HG03097 (cell line): Measurements from ENCODE around the gene CREM.
"Not testable (repeated sequence)": the region's sequence is repeated elsewhere in the genome, so short reads cannot be mapped to it uniquely, and the experiment has no call there.

Experiments
- ATAC-seq: cut with Tn5 transposase; IDR thresholded peaks from one replicate; pipeline ENCODE4 v1.9.1; 2021; ENCODE audit not compliant: unreplicated experiment, low FRiP score

CREM gene

GRCh38 chr10:35126530-35127288 lies at the start of gene CREM:
Gene CREM, plus strand, starts transcription at chr10:35126846. Its CDS starts 10,990 bp downstream, at chr10:35137836.
- ATAC-seq: peak; percentile 74

GRCh38 chr10:35079265-35079664 lies 47.4 kb upstream of the CREM start:
- ATAC-seq: no peak

DNA sequence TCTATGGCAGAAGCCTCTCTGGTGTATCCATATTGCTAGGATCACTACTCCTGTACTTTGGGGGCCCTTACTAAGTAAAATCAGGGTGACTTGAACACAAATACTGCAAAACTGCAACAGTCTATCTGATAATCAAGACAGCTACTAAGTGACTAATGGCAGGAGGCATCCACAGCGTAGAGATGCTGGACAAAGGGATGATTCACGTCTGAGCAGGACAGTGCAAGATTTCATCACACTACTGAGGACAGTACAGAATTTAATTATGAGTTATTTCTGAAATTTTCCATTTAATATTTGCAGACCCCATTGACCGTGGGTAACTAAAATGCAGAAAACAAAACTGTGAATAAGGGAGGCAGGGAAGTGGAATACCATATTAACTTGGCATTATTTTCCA lies 46.9 kb upstream of the CREM start:
- no peak for ATAC-seq

GRCh38 chr10:35080261-35080660 lies 46.4 kb upstream of the CREM start:
- not testable (repeated sequence) for ATAC-seq

DNA sequence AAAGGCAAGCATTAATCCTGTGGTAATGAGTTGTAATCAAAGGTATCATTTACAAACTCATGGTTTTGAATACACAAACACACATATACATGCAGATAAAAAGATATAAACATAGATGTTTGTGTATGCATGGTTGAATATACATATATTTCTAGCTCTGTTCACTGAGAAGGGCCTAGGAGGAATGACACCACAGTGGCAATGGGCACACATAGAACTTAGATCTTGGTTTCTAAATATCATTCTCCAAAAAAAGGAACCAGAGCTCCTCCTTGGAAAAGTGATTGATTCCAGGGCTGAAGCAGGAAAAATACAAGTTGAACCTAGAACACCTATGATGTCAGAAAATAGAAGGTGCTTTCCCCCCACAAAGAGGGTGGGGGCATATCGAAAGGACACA lies 43.4 kb upstream of the CREM start:
- ATAC-seq: no peak

DNA sequence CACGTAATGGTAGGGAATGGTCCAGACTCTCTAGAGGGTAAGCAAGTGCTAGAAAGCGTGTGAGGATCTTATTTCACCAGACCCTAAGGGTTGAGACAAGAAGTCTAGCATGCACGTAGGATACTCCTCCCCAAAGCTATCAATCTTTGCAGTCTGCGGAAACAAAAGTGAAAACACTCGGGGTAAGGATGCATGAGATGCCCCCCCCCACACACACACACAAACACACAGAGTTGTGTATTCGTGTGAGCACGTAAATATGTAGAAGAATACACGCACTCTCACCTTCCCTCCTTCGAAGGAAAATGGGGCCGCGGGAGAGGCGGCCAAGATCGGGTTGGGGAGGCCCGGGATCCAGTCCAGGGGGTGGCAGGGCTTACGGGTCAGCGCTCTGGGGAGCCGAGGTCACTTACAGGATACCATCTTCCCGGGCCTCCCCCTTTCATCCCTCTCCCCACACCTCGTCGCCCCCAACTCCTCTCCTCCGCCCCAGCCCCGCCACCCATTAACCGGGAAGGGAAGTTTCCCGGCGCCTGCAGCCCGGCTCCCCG lies 37.0 kb upstream of the CREM start:
- ATAC-seq: peak; percentile 31

- ATAC-seq: peak; percentile 90
Observed at GRCh38 chr10:35090162-35090954, 36.3 kb upstream of the CREM start, which contains the start of gene CUL2. Gene CUL2, minus strand, starts transcription at chr10:35090341. Its CDS starts 19,024 bp downstream, at chr10:35071317.

- ATAC-seq: no peak
Observed at GRCh38 chr10:35091994-35092790, 34.5 kb upstream of the CREM start.

GRCh38 chr10:35092851-35093250 lies 33.8 kb upstream of the CREM start:
- no peak for ATAC-seq

DNA sequence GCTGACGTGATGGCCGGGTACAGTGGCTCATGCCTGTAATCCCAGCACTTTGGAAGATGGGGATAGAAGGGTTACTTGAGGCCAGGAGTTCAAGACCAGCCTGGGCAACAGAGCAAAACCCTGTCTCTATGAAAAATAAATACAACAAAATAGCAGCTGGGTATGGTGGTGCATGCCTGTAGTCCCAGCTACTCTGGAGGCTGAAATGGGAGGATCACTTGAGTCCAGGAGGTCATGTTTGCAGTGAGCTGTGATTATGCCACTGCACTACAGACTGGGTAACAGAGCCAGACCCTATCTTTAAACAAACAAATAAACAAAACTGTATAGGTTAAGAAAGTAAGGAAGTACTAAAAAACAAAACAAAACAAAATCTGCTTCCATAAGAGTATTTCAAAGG lies 30.3 kb upstream of the CREM start:
- ATAC-seq: no peak

DNA sequence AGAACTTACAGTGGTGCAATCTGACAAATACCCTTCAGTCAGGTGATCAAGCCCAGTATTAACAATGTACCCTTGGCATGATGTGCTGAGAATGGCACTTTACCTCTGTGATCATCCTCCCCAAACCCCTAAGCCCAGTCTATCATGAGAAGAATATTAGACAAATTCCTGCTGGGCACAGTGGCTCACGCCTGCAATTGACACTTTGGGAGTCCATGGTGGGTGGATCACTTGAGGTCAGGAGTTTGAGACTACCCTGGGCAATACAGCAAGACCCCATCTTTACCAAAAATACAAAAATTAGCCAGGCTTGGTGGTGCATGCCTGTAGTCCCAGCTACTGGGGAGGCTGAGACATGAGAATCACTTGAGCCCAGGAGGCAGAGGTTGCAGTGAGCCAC lies 29.1 kb upstream of the CREM start:
- ATAC-seq: no peak

DNA sequence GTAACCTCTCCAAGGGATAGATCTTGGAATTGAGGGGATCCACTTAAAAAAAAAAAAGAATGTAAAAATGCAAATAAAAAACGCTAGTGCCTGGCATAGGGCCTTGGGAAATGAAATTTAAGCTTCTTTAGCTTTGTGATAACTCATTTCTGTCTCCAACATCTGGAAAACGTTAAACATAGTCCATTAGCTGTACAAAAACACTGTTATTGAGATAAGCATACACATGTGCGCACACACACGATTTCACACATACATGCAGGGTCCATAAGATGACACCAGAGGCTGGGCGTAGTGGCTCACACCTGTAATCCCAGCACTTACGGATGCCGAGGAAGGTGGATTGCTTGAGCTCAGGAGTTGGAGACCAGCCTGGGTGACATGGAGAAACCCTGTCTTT lies 22.8 kb upstream of the CREM start:
- no peak for ATAC-seq

- ATAC-seq: no peak
Observed at GRCh38 chr10:35112571-35112970, 14.1 kb upstream of the CREM start.

DNA sequence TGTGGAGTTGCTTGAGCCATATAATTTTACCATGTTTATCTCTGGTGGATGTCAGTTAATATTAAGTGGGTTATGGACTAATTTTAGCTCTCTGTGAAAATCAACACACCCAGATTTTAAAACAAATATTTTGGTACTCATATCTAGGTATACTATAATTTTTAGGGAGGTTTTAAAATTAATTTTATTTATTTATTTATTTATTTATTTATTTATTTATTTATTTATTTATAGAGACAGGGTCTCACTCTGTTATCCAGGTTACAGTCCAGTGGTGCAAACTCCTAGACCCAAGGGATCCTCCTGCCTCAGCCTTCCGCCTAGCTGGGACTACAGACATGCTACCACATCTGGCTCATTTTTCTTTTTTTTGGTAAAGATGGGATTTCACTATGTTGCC lies 7.3 kb upstream of the CREM start:
- ATAC-seq: no peak

DNA sequence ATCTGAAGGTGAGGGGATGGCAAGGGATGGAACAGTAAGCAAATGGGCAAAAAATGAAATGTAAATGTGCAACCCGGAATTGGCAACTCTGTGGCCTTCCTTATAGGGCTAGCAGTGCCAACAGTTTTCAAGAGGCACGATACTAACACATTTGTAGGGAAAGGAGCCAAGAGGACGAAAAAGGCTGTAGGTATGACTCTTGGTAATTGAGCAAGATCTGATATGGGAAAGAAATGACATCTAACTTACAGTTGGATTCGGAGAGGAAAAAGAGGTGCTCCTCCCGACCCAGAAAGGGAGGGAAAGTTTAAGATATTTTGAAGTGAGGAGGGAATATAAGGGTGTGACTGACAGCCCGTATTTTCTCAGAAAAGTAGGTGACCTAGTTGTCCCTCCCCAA lies 2.1 kb upstream of the CREM start:
- no peak for ATAC-seq

- ATAC-seq: peak; percentile 0
Observed at GRCh38 chr10:35126062-35126529, 550 bp upstream of the CREM start.

DNA sequence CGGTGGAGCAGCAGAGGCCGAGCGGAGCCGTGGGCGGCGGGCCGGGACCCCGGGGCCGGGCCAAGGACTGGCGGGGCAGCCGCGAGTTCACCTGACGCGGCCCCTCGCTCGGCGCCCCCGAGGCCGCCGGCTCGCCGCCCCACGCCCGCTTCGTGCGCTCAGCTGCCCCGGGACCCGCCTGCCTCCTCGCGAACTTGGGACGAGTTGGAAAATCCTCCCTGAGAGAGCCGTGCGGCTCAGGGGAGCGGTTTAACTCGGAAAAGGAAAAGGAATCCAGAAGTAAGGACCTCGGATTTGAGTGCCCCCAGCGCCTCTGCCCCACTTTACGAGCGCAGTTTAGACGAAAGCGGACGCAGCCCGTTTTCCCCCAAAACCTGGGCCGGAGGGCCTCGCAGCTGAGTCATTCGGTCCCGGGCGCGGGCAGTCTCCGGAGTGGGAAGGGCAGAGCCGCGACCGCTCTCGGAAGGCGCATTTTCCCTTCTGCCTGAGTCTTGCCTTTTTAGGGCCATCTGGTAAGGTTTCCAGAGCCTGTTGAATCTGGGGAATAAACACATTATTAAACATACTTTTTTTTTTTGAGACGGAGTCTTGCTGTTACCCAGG lies 744 bp downstream of the CREM start:
- ATAC-seq: peak; percentile 20

DNA sequence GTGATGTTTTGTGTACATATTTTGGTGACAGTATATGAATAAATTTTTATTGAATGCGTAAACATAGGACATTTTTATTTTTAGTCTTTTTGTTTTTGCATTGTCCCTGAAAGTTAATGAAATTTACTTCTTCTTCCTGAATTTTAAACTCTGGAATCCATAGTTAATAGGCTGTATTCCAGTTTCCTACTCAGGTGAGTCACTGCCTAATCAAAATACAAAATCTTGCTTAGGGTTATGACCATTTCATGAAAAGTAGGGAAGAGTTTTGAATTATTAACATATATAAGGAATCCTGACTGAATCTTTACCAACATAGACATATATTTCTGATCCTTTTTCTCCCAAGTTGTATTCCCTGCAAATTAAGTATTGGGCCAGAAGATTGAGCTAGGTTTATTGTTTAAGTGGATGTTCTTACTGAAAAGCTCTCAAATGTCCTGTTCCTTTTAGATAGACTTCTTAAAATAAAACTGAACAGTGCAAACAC lies 2.6 kb downstream of the CREM start:
- ATAC-seq: no peak

DNA sequence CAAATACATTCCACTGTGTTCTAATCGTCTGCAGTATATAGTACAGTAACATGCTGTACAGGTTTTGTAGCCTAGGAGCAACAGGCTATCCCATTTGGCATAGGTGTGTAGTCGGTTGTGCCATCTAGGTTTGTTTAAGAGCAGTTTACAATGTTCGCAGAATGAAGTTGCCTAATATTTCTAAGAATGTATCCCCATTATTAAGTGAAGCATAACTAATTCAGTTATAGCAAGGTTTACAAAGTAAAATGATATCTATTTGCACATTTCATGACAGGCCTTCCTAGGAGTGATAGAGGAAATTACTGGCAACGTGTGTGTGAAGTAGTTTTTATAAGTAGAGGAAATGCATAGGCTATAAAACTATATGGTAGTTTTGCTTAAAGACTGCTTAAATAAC lies 4.0 kb downstream of the CREM start:
- ATAC-seq: no peak

- no peak for ATAC-seq
Observed at GRCh38 chr10:35132727-35133126, 6.1 kb downstream of the CREM start.
